Measurements from ENCODE around the gene RAB40C.
"Not testable (repeated sequence)": the region's sequence is repeated elsewhere in the genome, so short reads cannot be mapped to it uniquely, and the experiment has no call there.

DNA sequence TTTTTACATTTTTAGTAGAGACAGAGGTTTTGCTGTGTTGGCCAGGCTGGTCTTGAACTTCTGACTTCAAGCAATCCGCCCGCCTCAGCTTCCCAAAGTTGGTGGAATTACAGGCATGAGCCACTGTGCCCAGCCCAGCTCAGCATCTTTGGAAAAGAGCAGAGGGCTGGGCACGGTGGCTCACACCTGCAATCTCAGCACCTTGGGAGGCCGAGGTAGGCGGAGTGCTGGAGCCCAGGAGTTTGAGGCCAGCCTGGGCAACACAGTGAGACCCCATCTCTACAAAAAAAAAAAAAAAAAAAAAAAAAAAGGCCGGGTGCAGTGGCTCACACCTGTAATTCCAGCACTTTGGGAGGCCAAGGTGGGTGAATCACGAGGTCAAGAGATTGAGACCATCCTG is 7.8 kb downstream of the RAB40C start:
- TF ChIP-seq NR2C1 (IDR thresholded peaks at IDR 0.05); JUND (IDR thresholded peaks at IDR 0.05; ENCODE audit: low read depth, low read length); RB1 (IDR thresholded peaks at IDR 0.05; ENCODE audit: borderline replicate concordance); CEBPB (IDR thresholded peaks at IDR 0.05; ENCODE audit: borderline replicate concordance in 1 of 2, low read depth in 2 of 2, low read length in 2 of 2); RFX5 (IDR thresholded peaks at IDR 0.05; ENCODE audit: low read depth, low read length); FOXM1 (IDR thresholded peaks at IDR 0.05; ENCODE audit: low read depth, low read length): not testable (repeated sequence)
